CD4-positive, alpha-beta T cell treated with Interleukin-6 at 100 ng/mL for 8 hours (primary cell): ENCODE measurements around the gene MS4A12.
"Not testable (repeated sequence)": the region's sequence is repeated elsewhere in the genome, so short reads cannot be mapped to it uniquely, and the experiment has no call there.

Source experiments
- DNase-seq: peaks from one replicate; pipeline ENCODE4 v3.0.0-alpha.2; 2020; ENCODE audit warnings: mixed read lengths, low spot score

Gene MS4A12

GRCh38 chr11:60492488-60493009 is at the start of gene MS4A12:
MS4A12 (plus strand) TSS chr11:60492778; CDS start chr11:60497319, 4,541 bp downstream.
- no peak for DNase-seq

DNA sequence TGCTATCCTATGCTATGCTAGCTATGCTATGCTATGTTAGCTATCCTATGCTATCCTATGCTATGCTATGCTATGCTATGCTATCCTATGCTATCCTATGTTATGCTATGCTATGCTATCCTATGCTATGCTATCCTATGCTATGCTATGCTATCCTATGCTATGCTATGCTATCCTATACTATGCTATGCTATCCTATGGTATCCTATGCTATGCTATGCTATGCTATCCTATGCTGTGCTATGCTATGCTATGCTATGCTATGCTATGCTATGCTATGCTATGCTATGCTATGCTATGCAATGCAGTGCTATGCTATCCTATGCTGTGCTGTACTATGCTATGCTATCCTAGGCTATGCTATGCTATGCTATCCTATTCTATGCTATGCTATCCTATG is 45.5 kb upstream of the MS4A12 start:
- DNase-seq, result no peak

DNA sequence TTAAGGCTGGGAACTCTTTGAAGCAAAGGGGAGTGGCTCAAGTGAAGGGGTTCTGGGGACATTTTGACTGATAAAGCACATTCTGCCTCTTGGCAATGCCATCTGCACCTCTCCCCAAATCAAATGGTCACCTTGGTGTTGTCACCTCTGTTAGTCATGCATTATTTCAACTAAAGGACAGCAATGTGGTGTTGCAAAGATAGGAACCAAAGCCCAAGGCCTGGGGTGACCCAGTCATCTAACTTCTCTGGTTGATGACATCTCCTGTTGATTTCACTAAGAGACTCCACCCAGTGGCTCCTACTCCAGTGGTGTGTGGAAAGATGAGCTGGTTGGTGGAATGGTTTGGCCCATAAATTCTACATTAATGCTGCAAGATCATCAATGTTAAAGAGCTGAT is 44.7 kb upstream of the MS4A12 start:
- no peak for DNase-seq

DNA sequence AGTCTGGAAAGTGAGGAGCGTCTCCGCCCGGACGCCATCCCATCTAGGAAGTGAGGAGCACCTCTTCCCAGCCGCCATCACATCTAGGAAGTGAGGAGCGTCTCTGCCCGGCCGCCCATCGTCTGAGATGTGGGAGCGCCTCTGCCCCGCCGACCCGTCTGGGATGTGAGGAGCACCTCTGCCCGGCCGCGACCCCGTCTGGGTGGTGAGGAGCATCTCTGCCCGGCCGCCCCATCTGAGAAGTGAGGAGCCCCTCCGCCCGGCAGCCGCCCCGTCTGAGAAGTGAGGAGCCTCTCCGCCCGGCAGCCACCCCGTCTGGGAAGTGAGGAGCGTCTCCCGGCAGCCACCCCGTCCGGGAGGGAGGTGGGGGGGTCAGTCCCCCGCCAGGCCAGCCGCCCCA is 41.4 kb upstream of the MS4A12 start:
- not testable (repeated sequence) for DNase-seq

GRCh38 chr11:60454212-60454611 is 38.4 kb upstream of the MS4A12 start:
- no peak for DNase-seq

- DNase-seq, result no peak
Observed at GRCh38 chr11:60455531-60456042, 37.0 kb upstream of the MS4A12 start, which contains the start of gene MS4A1. MS4A1 (plus strand) TSS chr11:60455847; CDS start chr11:60462375, 6,528 bp downstream.

- DNase-seq, result no peak
Observed at GRCh38 chr11:60457576-60457975, 35.0 kb upstream of the MS4A12 start.

DNA sequence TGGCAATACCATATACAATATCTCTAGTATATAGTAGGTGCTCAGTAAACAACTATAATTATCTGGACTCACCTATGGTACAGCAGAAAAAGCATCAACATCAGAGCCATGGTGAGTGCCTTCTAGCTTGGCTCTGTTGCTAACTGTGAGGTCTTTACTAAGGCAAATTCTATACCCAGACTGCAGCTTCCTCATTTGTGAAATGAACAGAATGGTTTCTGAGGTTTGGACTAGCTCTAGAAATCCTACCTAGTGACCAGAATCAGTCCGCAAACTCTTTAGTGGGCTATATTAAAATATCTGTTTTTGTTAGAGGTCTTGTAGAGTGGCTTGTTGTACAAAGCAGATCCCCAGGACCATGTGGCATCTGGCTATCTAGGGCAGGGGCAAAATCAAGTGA is 33.2 kb upstream of the MS4A12 start:
- no peak for DNase-seq

GRCh38 chr11:60468829-60469228 is 23.7 kb upstream of the MS4A12 start:
- no peak for DNase-seq

DNA sequence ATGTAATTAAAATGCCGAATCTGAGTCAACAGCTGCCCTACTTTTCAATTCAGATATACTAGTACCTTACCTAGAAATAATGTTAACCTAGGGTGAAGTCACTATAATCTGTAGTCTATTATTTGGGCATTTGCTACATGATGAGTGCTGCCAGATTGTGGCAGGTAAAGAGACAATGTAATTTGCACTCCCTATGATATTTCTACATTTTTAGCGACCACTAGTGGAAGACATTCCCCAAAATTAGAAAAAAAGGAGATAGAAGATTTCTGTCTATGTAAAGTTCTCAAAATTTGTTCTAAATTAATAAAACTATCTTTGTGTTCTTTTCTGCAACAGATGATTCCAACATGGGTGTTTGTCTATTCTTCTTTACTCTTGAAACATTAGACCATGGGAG is 22.9 kb upstream of the MS4A12 start:
- no peak for DNase-seq

DNA sequence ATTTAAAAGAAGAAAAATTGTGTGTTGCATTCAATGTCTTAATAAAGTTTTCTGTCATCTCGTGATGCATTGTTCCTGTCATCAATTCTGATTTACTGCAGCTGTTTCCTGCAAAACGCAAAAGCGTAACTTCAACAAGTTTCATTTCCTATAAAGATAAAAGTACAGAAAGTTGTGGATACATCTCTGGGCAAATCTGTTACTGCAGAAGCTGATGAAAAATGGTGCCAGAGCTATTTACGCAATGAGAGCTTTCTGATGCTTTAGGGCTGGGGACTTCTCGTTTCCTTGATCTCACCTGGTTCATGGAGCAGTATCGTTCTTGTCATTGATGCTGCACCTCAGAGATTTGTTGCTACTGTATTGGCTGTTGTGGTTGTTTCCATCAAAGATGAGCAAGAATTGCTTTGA is 15.5 kb upstream of the MS4A12 start:
- no peak for DNase-seq

GRCh38 chr11:60482361-60482760 is 10.2 kb upstream of the MS4A12 start:
- no peak for DNase-seq

- DNase-seq, result no peak
Observed at GRCh38 chr11:60485987-60486386, 6.6 kb upstream of the MS4A12 start.

GRCh38 chr11:60493454-60493853 is 876 bp downstream of the MS4A12 start:
- no peak for DNase-seq

DNA sequence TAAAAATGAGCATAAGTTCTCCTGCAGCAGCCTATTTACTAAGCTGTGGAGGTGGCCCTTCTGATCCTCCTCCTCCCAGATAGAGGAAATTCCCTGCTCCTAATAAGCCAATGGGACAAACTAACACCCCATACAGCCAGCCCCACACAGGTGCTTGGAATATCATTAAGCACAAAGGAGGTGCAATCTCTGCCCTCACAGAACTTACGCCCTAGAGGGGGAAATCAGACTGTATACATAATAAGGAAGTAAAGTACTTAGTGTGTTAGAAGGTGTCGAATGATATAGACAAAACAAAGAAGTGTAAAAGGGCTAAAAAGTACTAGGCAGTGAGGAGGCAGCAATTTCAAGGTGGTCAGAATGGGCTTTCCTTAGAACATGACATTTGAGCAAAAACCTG is 5.8 kb downstream of the MS4A12 start:
- DNase-seq, result no peak

DNA sequence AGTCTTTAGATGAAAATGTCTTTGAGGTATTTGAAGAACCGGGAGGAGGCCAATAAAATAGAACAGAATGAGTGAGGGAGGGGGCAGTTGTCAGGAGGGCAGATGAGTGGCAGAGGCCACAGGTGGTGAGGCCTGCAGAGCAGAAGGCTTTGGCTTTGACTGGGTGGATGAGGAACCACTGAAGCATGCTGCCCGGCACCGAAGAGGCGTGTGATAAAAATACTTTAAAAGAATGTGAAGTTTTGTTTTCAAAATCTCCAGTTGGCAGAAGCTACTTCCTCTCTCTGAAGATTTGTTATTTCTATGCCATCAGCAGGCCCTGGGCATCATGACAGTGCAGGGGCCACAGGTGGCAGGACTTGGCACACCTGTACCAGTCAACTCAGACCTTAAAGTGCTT is 6.3 kb downstream of the MS4A12 start:
- no peak for DNase-seq

DNA sequence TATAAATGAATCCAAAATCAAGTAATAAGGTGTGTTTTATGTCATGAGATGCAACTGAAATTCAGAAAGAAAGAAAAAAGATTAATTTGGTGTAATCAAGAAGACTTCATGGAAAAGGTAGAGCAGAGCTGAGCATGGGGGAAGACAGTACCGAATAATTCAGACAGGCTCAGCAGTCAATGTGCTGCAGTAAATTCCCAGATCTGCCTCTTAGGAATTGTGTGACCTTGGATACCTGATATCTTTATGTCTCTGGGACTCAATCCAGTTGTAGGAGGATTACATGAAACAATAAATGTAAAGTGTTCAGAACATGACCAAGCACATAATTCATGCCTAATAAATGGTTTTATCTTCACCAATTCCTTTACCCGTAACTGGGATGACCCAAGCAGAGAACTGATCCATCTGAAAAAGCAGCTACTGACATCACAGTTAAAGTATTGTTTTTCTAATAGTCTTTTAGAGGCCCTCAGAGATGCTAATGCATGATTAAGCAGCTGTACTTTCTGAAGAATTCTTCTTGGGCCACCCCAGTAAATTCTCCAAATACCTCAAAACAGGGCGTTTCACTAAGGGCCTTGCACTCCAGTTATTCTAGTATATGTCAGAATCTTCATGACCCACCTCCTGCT is 7.8 kb downstream of the MS4A12 start:
- no peak for DNase-seq

- DNase-seq, result no peak
Observed at GRCh38 chr11:60502221-60502775, 9.7 kb downstream of the MS4A12 start.

GRCh38 chr11:60504219-60504905 is 11.8 kb downstream of the MS4A12 start:
- DNase-seq, result no peak

GRCh38 chr11:60509609-60510008 is 17.0 kb downstream of the MS4A12 start:
- DNase-seq, result not testable (repeated sequence)

- DNase-seq, result not testable (repeated sequence)
Observed at GRCh38 chr11:60510209-60510608, 17.6 kb downstream of the MS4A12 start.

DNA sequence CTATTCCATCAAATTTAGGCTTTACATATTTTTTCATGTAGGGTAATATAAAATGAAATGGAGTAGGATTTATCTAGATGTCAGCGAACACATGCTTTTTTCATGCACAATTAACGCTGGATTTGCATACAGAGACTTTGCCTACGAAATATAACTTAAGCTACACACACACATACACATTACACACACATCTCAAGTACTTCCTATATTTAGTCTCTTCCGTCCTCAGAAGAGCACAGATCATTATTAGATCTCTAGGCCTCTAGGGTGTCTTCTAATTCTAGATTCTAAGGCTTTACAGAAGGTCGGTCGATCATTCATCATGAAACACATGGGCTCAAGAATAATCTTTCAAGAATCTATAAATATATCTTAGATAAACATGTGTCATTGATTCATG is 18.8 kb downstream of the MS4A12 start:
- no peak for DNase-seq

DNA sequence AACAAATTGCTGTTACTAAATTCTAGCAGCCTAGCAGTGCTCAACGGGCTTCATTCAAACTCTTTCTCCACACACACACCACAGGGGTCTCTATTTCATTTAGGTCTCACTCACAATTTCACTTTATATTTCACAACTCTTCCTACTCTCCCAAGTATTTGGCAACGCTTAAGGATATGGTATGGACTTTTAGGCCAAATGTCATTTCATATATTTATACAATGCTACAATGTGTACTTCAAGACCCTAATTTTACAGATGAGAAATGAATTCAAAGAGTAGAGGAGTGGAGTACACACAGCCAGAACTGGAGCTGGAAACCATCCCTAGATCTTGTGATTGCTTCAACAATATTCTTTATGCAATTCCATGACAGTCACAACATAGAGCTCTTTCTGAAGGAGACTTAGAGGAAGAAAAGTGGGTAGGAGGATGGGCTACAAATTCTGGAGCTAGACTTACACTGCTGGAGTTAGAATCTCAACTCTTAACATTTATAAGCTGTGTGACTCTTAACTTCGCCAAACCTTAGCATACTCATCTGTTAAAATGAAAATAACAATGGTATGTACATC is 20.2 kb downstream of the MS4A12 start:
- DNase-seq, result no peak
